ENCODE data around the gene LRRC61. TPM values are rescaled to one million over a fixed set of nuclear protein-coding genes. Genes with fewer than 3 reads are reported as not detected.

LRRC61 gene
- total RNA-seq, 1 donor, result 4.0 TPM

DNA sequence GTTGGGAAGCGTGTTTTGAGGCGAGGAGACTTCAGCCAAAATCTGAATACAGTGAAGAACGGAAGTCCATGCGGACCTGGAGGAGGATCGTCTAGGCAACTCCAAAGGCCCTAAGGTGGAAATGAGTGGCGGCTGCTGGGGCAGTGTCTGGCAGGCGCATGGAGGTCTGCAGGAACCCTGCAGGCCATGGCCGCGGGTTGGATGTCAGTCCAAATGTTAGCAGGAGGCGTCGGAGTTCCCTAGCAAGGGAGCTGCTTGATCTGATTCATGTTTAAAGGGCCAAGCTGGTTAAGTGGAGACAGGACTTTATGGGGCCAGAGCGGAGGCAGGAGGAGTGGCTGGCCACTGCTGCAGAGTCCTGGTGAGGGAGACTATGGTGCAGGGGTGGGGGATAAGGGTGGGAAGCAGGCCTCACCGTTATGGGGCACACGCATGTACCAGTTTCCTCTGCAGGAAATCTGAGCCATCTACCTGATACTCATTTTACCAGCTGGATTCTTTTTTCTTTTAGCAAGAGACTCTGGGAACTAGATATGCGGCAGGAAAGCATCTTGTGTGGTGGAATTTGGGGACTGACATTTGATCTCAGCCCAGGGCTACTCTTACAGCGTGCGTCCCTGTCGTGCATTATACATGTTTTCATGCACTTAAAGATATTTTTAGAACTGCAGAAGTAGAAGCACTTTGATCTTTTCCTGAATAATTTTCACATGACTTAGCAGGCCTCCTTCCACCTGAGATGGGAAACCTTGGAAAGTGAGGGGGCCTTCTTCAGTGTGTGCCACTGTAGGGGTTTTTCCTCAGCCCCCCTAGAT lies 38.9 kb downstream of the LRRC61 start:
- Histone ChIP-seq H3K9me3 (ENCODE audit: low read depth, low read length) (no peaks in the 10 kb centered on the region), H3K79me2 (ENCODE audit: insufficient read depth, low read length) (no peaks in the 10 kb centered on the region), H3K4me3 (ENCODE audit: insufficient read depth, low read length) (no peak overlapping the region), H3K4me2 (ENCODE audit: insufficient read depth, low read length) (no peak overlapping the region), H3K4me1 (ENCODE audit: insufficient read depth, low read length) (peaks cover 4% of the 10 kb centered on the region), H3K27ac (ENCODE audit: low read depth, low read length) (no peak overlapping the region), H3K27me3 (ENCODE audit: insufficient read depth, low read length) (no peaks in the 10 kb centered on the region), H4K20me1 (ENCODE audit: insufficient read depth, low read length) (no peaks in the 10 kb centered on the region), H2AFZ (ENCODE audit: low read length) (no peak overlapping the region), H3K36me3 (ENCODE audit: insufficient read depth, low read length) (no peaks in the 10 kb centered on the region)
- TF ChIP-seq, protein P1, sequence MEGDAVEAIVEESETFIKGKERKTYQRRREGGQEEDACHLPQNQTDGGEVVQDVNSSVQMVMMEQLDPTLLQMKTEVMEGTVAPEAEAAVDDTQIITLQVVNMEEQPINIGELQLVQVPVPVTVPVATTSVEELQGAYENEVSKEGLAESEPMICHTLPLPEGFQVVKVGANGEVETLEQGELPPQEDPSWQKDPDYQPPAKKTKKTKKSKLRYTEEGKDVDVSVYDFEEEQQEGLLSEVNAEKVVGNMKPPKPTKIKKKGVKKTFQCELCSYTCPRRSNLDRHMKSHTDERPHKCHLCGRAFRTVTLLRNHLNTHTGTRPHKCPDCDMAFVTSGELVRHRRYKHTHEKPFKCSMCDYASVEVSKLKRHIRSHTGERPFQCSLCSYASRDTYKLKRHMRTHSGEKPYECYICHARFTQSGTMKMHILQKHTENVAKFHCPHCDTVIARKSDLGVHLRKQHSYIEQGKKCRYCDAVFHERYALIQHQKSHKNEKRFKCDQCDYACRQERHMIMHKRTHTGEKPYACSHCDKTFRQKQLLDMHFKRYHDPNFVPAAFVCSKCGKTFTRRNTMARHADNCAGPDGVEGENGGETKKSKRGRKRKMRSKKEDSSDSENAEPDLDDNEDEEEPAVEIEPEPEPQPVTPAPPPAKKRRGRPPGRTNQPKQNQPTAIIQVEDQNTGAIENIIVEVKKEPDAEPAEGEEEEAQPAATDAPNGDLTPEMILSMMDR (IDR thresholded peaks at IDR 0.05; ENCODE audit: extremely low read depth, low read depth, low read length), result no peak
- DNase-seq (ENCODE audit: insufficient read length, low spot score, missing footprints), result no peak

DNA sequence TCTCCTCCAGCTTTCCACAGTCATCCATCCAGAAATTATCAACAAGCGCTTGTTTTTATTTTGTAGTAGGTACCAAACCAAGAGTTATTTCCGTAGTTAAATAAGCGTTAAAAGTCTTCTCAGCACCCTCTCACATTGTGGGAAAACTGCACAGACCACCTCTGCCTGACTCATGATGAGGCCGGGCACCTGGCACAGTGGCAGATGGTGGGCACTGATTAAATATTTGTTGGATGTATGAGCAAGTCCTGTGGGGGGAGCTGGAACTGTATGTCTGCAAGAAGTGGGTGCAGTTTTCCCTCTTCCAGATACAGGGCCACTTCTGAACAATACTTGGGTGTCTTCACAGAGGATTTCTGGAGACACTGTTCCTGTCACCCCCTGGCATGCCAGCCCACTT lies 40.2 kb downstream of the LRRC61 start:
- no peaks in the 10 kb centered on the region for H3K9me3 ChIP-seq (ENCODE audit: low read depth, low read length)
- no peaks in the 10 kb centered on the region for H3K27me3 ChIP-seq (ENCODE audit: insufficient read depth, low read length)
- H3K27ac ChIP-seq (ENCODE audit: low read depth, low read length), result no peak overlapping the region
- H3K36me3 ChIP-seq (ENCODE audit: insufficient read depth, low read length), result no peaks in the 10 kb centered on the region
- no peak overlapping the region for H2AFZ ChIP-seq (ENCODE audit: low read length)
- H4K20me1 ChIP-seq (ENCODE audit: insufficient read depth, low read length), result no peaks in the 10 kb centered on the region
- no peak overlapping the region for H3K4me3 ChIP-seq (ENCODE audit: insufficient read depth, low read length)
- H3K4me1 ChIP-seq (ENCODE audit: insufficient read depth, low read length), result peaks cover 5% of the 10 kb centered on the region
- no peaks in the 10 kb centered on the region for H3K79me2 ChIP-seq (ENCODE audit: insufficient read depth, low read length)
- DNase-seq (ENCODE audit: insufficient read length, low spot score, missing footprints), result peak; percentile 77
- H3K4me2 ChIP-seq (ENCODE audit: insufficient read depth, low read length), result no peak overlapping the region
- TF ChIP-seq, protein P1 (IDR thresholded peaks at IDR 0.05; ENCODE audit: extremely low read depth, low read depth, low read length), result no peak

DNA sequence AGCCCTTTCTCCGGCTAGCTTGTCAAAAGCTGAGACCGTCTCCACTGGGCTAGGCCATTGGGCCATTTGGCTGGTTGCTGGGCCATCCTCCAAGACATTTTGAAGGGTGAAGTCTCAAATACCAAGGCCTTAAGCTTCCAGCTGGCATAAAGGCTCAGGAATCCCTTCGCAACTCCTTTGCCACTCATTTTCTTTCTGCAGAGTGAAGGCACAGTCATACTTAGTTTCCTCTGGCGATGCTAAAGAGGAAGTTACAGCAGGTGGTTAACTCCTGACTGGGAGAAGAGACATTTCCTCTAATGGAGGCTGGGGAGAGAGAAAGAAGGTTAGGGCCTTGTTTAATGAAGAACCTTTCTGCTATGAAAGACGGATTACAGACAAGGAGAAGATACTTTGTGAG lies 40.7 kb downstream of the LRRC61 start:
- no peak for DNase-seq (ENCODE audit: insufficient read length, low spot score, missing footprints)
- TF ChIP-seq, protein P1 (IDR thresholded peaks at IDR 0.05; ENCODE audit: extremely low read depth, low read depth, low read length), result no peak
- no peaks in the 10 kb centered on the region for H3K36me3 ChIP-seq (ENCODE audit: insufficient read depth, low read length)

DNA sequence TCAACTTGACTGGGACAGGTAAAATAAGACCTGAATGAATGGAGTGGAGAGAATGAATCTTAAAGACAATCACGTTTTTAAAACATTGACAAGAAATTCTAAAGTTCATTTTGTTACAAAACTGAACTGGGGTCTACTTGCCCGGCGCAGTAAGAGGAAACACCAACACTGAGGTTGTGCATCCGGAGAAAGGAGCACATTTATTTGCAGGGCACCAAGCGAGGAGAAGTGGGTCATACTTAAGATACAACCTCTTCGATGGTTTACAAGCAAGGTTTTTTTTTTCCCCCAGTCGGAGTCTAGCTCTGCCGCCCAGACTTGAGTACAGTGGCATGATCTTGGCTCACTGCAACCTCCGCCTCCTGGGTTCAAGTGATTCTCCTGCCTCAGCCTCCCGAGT lies 42.0 kb downstream of the LRRC61 start:
- no peaks in the 10 kb centered on the region for H3K27me3 ChIP-seq (ENCODE audit: insufficient read depth, low read length)
- no peaks in the 10 kb centered on the region for H3K9me3 ChIP-seq (ENCODE audit: low read depth, low read length)
- H3K36me3 ChIP-seq (ENCODE audit: insufficient read depth, low read length), result no peaks in the 10 kb centered on the region
- DNase-seq (ENCODE audit: insufficient read length, low spot score, missing footprints), result no peak
- H4K20me1 ChIP-seq (ENCODE audit: insufficient read depth, low read length), result peaks cover 9% of the 10 kb centered on the region
- TF ChIP-seq, protein P1 (IDR thresholded peaks at IDR 0.05; ENCODE audit: extremely low read depth, low read depth, low read length), result no peak
- H2AFZ ChIP-seq (ENCODE audit: low read length), result no peak overlapping the region
- H3K27ac ChIP-seq (ENCODE audit: low read depth, low read length), result no peak overlapping the region
- peaks cover 15% of the 10 kb centered on the region for H3K4me1 ChIP-seq (ENCODE audit: insufficient read depth, low read length)
- H3K4me2 ChIP-seq (ENCODE audit: insufficient read depth, low read length), result no peak overlapping the region
- no peak overlapping the region for H3K4me3 ChIP-seq (ENCODE audit: insufficient read depth, low read length)
- H3K79me2 ChIP-seq (ENCODE audit: insufficient read depth, low read length), result peaks cover 14% of the 10 kb centered on the region

More for the DNA sequence above, 40.7 kb downstream of the LRRC61 start:
- no peaks in the 10 kb centered on the region for H3K27me3 ChIP-seq (ENCODE audit: insufficient read depth, low read length)
- no peak overlapping the region for H3K4me3 ChIP-seq (ENCODE audit: insufficient read depth, low read length)
- no peaks in the 10 kb centered on the region for H3K9me3 ChIP-seq (ENCODE audit: low read depth, low read length)
- no peaks in the 10 kb centered on the region for H4K20me1 ChIP-seq (ENCODE audit: insufficient read depth, low read length)
- peaks cover 5% of the 10 kb centered on the region for H3K4me1 ChIP-seq (ENCODE audit: insufficient read depth, low read length)
- H2AFZ ChIP-seq (ENCODE audit: low read length), result no peak overlapping the region
- H3K79me2 ChIP-seq (ENCODE audit: insufficient read depth, low read length), result peaks cover 1% of the 10 kb centered on the region
- no peak overlapping the region for H3K4me2 ChIP-seq (ENCODE audit: insufficient read depth, low read length)
- H3K27ac ChIP-seq (ENCODE audit: low read depth, low read length), result no peak overlapping the region

Data from osteoblast (primary cell).